Cardiac muscle cell (in vitro differentiated cells and primary cell): ENCODE results near the gene GALNT10. TPM values are rescaled to one million over a fixed set of nuclear protein-coding genes. Genes with fewer than 3 reads are reported as not detected.

Experiments
- DNase-seq, 2 donors: peaks; one replicate each; pipeline versions ENCODE4 v3.0.0 to v3.0.0-alpha.2; 2010 to 2017; ENCODE audit warnings: low read depth in 1 of 2, low spot score in 1 of 2
- H3K27ac ChIP-seq: fragments of 200-600 bp; sonication (generic); 2 replicates; pipeline ENCODE4 v1.5.1; 2016
- H3K27me3 ChIP-seq: fragments of 200-600 bp; sonication (generic); 2 replicates; pipeline ENCODE4 v1.6.0; 2016; ENCODE audit warnings: control low read depth
- H3K36me3 ChIP-seq: fragments of 200-600 bp; sonication (generic); 2 replicates; pipeline ENCODE4 v1.5.1; 2016; ENCODE audit warnings: control low read depth
- H3K4me1 ChIP-seq: fragments of 200-600 bp; sonication (generic); 2 replicates; pipeline ENCODE4 v1.8.1; 2017; ENCODE audit warnings: low read depth, mild to moderate bottlenecking, mixed run types
- H3K4me3 ChIP-seq: fragments of 200-600 bp; sonication (generic); 2 replicates; pipeline ENCODE4 v1.5.1; 2016; ENCODE audit warnings: mild to moderate bottlenecking
- H3K9me3 ChIP-seq: fragments of 200-600 bp; sonication (generic); 2 replicates; pipeline ENCODE4 v1.5.1; 2017; ENCODE audit warnings: low read depth, mild to moderate bottlenecking, control low read depth
- CTCF ChIP-seq: IDR thresholded peaks from 2 replicates; pipeline ENCODE4 v1.5.1; 2012; ENCODE audit warnings: low read depth, mild to moderate bottlenecking, low read length
- polyA plus RNA-seq: library from polyadenylated mRNA; unstranded; fragments of >200 nt; fragmentation: Nextera tagmentation; extraction: Ambion mirVana; gene quantifications from 2 replicates; pipeline ENCODE4 v1.2.1, GENCODE V29; 2016
- total RNA-seq: library from RNA; depleted of rRNA; stranded (reverse); fragments of >200 nt; gene quantifications from 2 replicates; pipeline ENCODE4 v1.2.3, GENCODE V29; 2016

The GALNT10 gene
- total and polyA plus RNA-seq, 2 experiments from 2014 or later, result 8.2 TPM

- TF ChIP-seq CTCF, result no peak
- H3K4me1 ChIP-seq, result no peaks in the 10 kb centered on the region
- no peaks in the 10 kb centered on the region for H3K27me3 ChIP-seq
- no peak overlapping the region for H3K27ac ChIP-seq
- peaks cover 46% of the 10 kb centered on the region for H3K36me3 ChIP-seq
- H3K4me3 ChIP-seq, result no peak overlapping the region
- H3K9me3 ChIP-seq, result no peaks in the 10 kb centered on the region
- DNase-seq, result no peak
Observed at GRCh38 chr5:154455585-154455984, 265.1 kb downstream of the GALNT10 start.

- peaks cover 41% of the 10 kb centered on the region for H3K36me3 ChIP-seq
- TF ChIP-seq CTCF, result no peak
- H3K9me3 ChIP-seq, result no peaks in the 10 kb centered on the region
- no peaks in the 10 kb centered on the region for H3K27me3 ChIP-seq
- H3K4me1 ChIP-seq, result no peaks in the 10 kb centered on the region
- no peak overlapping the region for H3K4me3 ChIP-seq
- no peak overlapping the region for H3K27ac ChIP-seq
- DNase-seq, result no peak
Observed at GRCh38 chr5:154456540-154456939, 266.0 kb downstream of the GALNT10 start.

- Histone ChIP-seq H3K27me3 (no peaks in the 10 kb centered on the region), H3K9me3 (no peaks in the 10 kb centered on the region), H3K4me3 (no peak overlapping the region), H3K36me3 (peaks cover 31% of the 10 kb centered on the region), H3K27ac (no peak overlapping the region), H3K4me1 (no peaks in the 10 kb centered on the region)
- DNase-seq, result no peak
- TF ChIP-seq CTCF, result no peak
Observed at GRCh38 chr5:154459015-154459414, 268.5 kb downstream of the GALNT10 start.

- no peak for TF ChIP-seq CTCF
- DNase-seq, result no peak
- H3K27ac ChIP-seq, result no peak overlapping the region
Observed at GRCh38 chr5:154460172-154460571, 269.6 kb downstream of the GALNT10 start.

GRCh38 chr5:154461531-154461930, 271.0 kb downstream of the GALNT10 start:
- no peak overlapping the region for H3K4me3 ChIP-seq
- peaks cover 7% of the 10 kb centered on the region for H3K36me3 ChIP-seq
- H3K27me3 ChIP-seq, result peaks cover 10% of the 10 kb centered on the region
- peak; percentile 30 for TF ChIP-seq CTCF
- H3K27ac ChIP-seq, result no peak overlapping the region
- H3K4me1 ChIP-seq, result no peaks in the 10 kb centered on the region
- peak; percentile 56 to 60 for DNase-seq
- no peaks in the 10 kb centered on the region for H3K9me3 ChIP-seq

More at GRCh38 chr5:154460172-154460571, 269.6 kb downstream of the GALNT10 start:
- Histone ChIP-seq H3K9me3 (no peaks in the 10 kb centered on the region), H3K4me3 (no peak overlapping the region), H3K4me1 (no peaks in the 10 kb centered on the region), H3K27me3 (peaks cover 4% of the 10 kb centered on the region), H3K36me3 (peaks cover 19% of the 10 kb centered on the region)

- no peak for DNase-seq
- Histone ChIP-seq H3K9me3 (no peaks in the 10 kb centered on the region), H3K36me3 (no peaks in the 10 kb centered on the region), H3K27ac (no peak overlapping the region), H3K4me3 (no peak overlapping the region), H3K27me3 (peaks cover 17% of the 10 kb centered on the region), H3K4me1 (peaks cover 6% of the 10 kb centered on the region)
- TF ChIP-seq CTCF, result no peak
Observed at GRCh38 chr5:154464438-154464837, 273.9 kb downstream of the GALNT10 start.
